PC-3 (cell line): ENCODE results near the gene CARD19.

Source experiments
- CTCF ChIP-seq: fragments of 300-600 bp; sonication (generic); conservative IDR thresholded peaks from 2 replicates; pipeline ENCODE4 v1.5.1; 2017; ENCODE audit warnings: antibody characterized with exemption, low read depth, mild to moderate bottlenecking, low read length
- EZH2 ChIP-seq: fragments of 300-600 bp; sonication (generic); IDR thresholded peaks from one replicate; pipeline ENCODE4 v1.6.1; 2017; ENCODE audit warnings: antibody characterized with exemption, mild to moderate bottlenecking, low read length; ENCODE audit not compliant: unreplicated experiment
- EZH2phosphoT487 ChIP-seq: fragments of 300-600 bp; sonication (generic); IDR thresholded peaks from 2 replicates; pipeline ENCODE4 v1.6.1; 2018; ENCODE audit warnings: mild to moderate bottlenecking, antibody characterized with exemption, low read length, borderline replicate concordance

GRCh38 chr9:93112864-93113389 is 16.9 kb downstream of the CARD19 start:
- TF ChIP-seq CTCF (no peak), EZH2 (no peak), EZH2phosphoT487 (no peak)
